Ovary (tissue), 9 donors: ENCODE data around the gene PRPS1. TPM values are rescaled to one million over a fixed set of nuclear protein-coding genes. Genes with fewer than 3 reads are reported as not detected.

ENCODE experiments used
- DNase-seq, 5 donors: peaks; one replicate each; pipeline ENCODE4 v3.0.0-alpha.2; 2019 to 2020
- H3K27ac ChIP-seq, 2 donors: fragments of 200-600 bp; one replicate each; pipeline versions ENCODE4 v1.5.1 to v1.8.0; 2019 to 2022
- H3K27me3 ChIP-seq: fragments of 200-600 bp; one replicate; pipeline ENCODE4 v1.8.0; 2022
- H3K36me3 ChIP-seq: fragments of 200-600 bp; sonication (generic); one replicate; pipeline ENCODE4 v1.5.1; 2019
- H3K4me1 ChIP-seq: one replicate; pipeline ENCODE4 v1.8.1; 2013; ENCODE audit warnings: mild to moderate bottlenecking, moderate library complexity; ENCODE audit not compliant: insufficient read depth
- H3K4me3 ChIP-seq: fragments of 200-600 bp; sonication (generic); one replicate; pipeline ENCODE4 v1.5.1; 2017
- H3K9me3 ChIP-seq, 2 donors: fragments of 200-600 bp in 1 of 2; sonication (generic) in 1 of 2; one replicate each; pipeline versions ENCODE4 v1.5.1 to v1.8.1; 2013 to 2019; ENCODE audit warnings: mild to moderate bottlenecking in 1 of 2, moderate library complexity in 1 of 2
- EP300 ChIP-seq: sonication (generic); formaldehyde crosslinking; IDR thresholded peaks from one replicate; pipeline ENCODE4 v1.6.1; 2017; ENCODE audit warnings: antibody characterized with exemption
- POLR2A ChIP-seq: fragments of 450-650 bp; IDR thresholded peaks from one replicate; pipeline ENCODE4 v1.6.1; 2017; ENCODE audit warnings: antibody characterized with exemption, mild to moderate bottlenecking, moderate library complexity
- WGBS, 3 donors: extraction: QIAGEN DNeasy Blood & Tissue Kit in 1 of 3; methylation state at CpG; one replicate each; pipeline versions ENCODE4 v1.1.5 to v1.1.7; 2013 to 2017; 5-methylcytosine and 5-hydroxymethylcytosine counted together
- intact Hi-C, 4 donors: fragments of 100-400 bp; cut with DNase I; formaldehyde crosslinking; loops; one replicate each; pipeline versions ENCODE4 v1.11.0 to v1.15.1; 2022 to 2023
- polyA plus RNA-seq, 2 donors: library from polyadenylated mRNA; stranded (reverse); fragments of 200-250 nt in 1 of 2; fragments of 350-450 nt in 1 of 2; fragmentation: Illumina TruSeq in 1 of 2; extraction: RNeasy Lipid Tissue Mini Kit (QIAGEN cat#74804) in 1 of 2; gene quantifications; one replicate each; pipeline ENCODE4 v1.2.3, GENCODE V29; 2013 to 2014
- total RNA-seq, 7 donors: library from RNA; depleted of rRNA in 2 of 7; stranded (reverse); fragments of >200 nt in 2 of 7; fragmentation: NEBNext Ultra II Directional in 3 of 7; extraction: Animal tissue kit (Norgen Biotek cat#: 25700) in 3 of 7; gene quantifications; one replicate each; pipeline versions ENCODE4 v1.1.0 to v1.2.4, GENCODE V29; 2016 to 2023
- TF ChIP-seq, protein P1 (sequence below), 3 donors: fragments of 450-650 bp in 2 of 3; fragments of 200-600 bp in 1 of 3; IDR thresholded peaks; one replicate each; pipeline versions ENCODE4 v1.5.1 to v1.8.0; 2016 to 2022; ENCODE audit warnings: antibody characterized with exemption in 3 of 3, mild to moderate bottlenecking in 1 of 3
- donor health status: DM: no; HTN: no; CAD: no; lungs with moderate emphysema.
- donor health status: DM: no; HTN: no; CAD: no.
- donor health status: Bipolar disorder and iron deficiency.
- donor health status: DM: yes; HTN: yes; CAD: no.
- donor health status: DM: no; HTN: no; CAD: no.
- donor health status: DM: yes; HTN: yes; CAD: no.

PRPS1 gene
- total and polyA plus RNA-seq, 9 donors, result 19.6 to 72.3 (median 32.8) TPM

DNA sequence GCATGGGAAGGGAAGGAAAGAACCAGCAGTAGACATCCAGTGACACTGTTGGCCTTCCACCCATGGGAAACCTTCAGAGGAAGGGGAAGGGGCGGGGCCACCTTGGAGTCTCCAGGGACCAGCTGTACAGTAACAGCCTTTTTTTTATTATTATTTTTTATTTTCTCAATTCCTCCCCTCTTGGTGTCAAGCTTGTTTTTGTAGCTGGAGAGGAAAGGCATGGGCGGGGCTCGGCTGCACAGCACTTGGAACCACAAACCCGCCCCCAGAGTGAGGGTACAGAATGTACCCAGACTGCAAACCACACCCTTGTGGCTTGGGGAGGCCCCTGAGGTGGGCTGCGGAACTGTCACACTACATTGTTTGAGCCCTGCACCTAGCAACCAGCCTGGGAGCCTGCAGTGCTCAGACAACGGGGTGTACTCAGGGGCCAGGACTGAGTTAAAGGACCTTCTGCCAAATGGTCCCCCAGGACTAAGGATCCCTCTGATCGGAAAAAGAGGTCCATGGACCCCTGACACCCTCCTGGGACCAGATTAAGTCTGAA is 45.7 kb downstream of the PRPS1 start:
- Histone ChIP-seq H3K4me3 (peak overlapping the region; percentile 22), H3K27me3 (no peaks in the 10 kb centered on the region), H3K4me1 (peaks cover 2% of the 10 kb centered on the region), H3K36me3 (no peaks in the 10 kb centered on the region), H3K27ac (peak overlapping the region; percentile 66 to 76), H3K9me3 (no peaks in the 10 kb centered on the region)
- WGBS, 3 donors, result 41 to 48% (median 43%) methylated on average over 7 of the region's 7 CpGs
- intact Hi-C loops, result loop anchor here (2.0 to 5.0 kb wide), 3 partner anchors 43 to 103 kb away; partner anchors contain the start of genes NCBP2L (in 3 of the 4) and TSC22D3 (in 2 of the 4)
- peak; percentile 34 to 82 (median 63) for DNase-seq
- TF ChIP-seq POLR2A (peak; percentile 24), EP300 (peak; percentile 77)
- TF ChIP-seq, protein P1, sequence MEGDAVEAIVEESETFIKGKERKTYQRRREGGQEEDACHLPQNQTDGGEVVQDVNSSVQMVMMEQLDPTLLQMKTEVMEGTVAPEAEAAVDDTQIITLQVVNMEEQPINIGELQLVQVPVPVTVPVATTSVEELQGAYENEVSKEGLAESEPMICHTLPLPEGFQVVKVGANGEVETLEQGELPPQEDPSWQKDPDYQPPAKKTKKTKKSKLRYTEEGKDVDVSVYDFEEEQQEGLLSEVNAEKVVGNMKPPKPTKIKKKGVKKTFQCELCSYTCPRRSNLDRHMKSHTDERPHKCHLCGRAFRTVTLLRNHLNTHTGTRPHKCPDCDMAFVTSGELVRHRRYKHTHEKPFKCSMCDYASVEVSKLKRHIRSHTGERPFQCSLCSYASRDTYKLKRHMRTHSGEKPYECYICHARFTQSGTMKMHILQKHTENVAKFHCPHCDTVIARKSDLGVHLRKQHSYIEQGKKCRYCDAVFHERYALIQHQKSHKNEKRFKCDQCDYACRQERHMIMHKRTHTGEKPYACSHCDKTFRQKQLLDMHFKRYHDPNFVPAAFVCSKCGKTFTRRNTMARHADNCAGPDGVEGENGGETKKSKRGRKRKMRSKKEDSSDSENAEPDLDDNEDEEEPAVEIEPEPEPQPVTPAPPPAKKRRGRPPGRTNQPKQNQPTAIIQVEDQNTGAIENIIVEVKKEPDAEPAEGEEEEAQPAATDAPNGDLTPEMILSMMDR (IDR thresholded peaks at IDR 0.05), result no peak

DNA sequence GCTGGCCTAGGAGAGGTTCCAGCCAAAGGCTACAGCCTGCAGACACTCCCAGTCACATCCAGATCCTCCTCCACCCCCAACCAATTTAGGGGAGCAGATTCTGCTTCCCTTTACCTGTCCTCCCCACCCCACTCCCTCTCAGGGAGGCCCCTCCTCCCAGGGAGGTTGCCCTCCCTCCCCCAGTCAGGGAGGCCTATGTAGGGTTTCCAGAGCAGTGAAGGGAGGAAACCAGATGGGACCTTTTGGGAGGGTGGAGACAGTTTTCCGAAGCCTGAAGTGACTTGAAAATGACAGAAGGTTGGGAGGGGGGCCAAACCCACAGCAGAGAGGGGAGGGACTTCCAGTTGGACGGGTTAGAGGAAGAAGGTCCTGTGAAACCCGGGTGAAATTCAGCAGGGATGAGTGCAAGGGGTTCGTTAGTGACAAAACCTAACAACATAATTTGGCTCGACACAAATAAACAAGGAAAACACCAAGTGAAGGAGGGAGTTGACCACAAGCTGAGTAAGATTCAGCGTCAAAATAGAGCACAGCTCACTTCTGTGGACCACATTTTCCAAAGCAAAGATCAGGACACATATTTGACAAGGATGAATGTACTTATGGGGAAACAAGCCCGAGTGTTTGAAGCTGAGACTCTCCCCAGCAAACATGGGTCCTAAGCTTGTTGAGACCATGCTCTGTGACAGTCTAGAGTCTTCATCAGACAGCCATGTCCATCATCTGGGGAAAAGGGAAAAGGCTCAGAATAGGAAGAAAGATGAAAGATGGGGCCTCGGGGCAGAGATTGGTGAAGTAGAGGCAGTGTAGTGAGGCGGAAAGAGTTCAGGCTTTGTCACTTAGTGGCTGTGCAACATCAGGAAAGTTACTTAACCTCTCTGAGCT is 46.4 kb downstream of the PRPS1 start:
- H3K9me3 ChIP-seq, result no peaks in the 10 kb centered on the region
- no peaks in the 10 kb centered on the region for H3K27me3 ChIP-seq
- H3K36me3 ChIP-seq, result no peaks in the 10 kb centered on the region
- TF ChIP-seq EP300, result no peak
- no peak for TF ChIP-seq POLR2A
- TF ChIP-seq, protein P1 (IDR thresholded peaks at IDR 0.05), result no peak
- peaks cover 2% of the 10 kb centered on the region for H3K4me1 ChIP-seq
- intact Hi-C loops, result loop anchor here in 3 of 4 donors (2.0 to 5.0 kb wide), 3 partner anchors 38 to 103 kb away; partner anchors contain the start of genes NCBP2L (in 2 of the 3) and TSC22D3 (in 2 of the 3)
- peak overlapping the region; percentile 63 for H3K4me3 ChIP-seq
- peak overlapping the region; percentile 66 to 85 for H3K27ac ChIP-seq
- WGBS, 3 donors, result 36 to 51% (median 41%) methylated on average over 9 of the region's 9 CpGs
- DNase-seq, result peak in 4 of 5 donors; percentile 38 to 79 (median 56)

DNA sequence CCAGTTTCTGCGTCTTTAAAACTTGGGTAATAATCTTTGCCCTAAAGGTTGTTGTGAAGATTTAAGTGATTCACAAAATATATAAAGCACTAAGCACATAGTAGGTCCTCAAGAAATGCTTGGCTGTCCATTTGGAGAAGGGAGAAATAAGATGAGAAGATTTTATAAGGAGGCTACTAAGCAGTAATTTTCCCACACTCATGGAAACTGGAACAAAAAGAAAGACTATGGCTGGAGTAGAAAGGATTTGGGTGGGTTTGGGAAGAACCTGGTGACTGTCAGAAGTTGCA is 47.0 kb downstream of the PRPS1 start:
- WGBS, 3 donors, result 67 to 86% (median 79%) methylated on average over 1 of the region's 1 CpG
- Histone ChIP-seq H3K4me1 (peaks cover 2% of the 10 kb centered on the region), H3K27ac (peak overlapping the region; percentile 66 to 85), H3K27me3 (no peaks in the 10 kb centered on the region), H3K36me3 (no peaks in the 10 kb centered on the region), H3K4me3 (peak overlapping the region; percentile 63), H3K9me3 (no peaks in the 10 kb centered on the region)
- no peak for DNase-seq
- intact Hi-C loops, result loop anchor here in 2 of 4 donors (2.0 to 5.0 kb wide), 2 partner anchors 37 to 41 kb away; no protein-coding TSS in a partner anchor
- no peak for TF ChIP-seq EP300
- no peak for TF ChIP-seq POLR2A
- TF ChIP-seq, protein P1 (IDR thresholded peaks at IDR 0.05), result no peak

DNA sequence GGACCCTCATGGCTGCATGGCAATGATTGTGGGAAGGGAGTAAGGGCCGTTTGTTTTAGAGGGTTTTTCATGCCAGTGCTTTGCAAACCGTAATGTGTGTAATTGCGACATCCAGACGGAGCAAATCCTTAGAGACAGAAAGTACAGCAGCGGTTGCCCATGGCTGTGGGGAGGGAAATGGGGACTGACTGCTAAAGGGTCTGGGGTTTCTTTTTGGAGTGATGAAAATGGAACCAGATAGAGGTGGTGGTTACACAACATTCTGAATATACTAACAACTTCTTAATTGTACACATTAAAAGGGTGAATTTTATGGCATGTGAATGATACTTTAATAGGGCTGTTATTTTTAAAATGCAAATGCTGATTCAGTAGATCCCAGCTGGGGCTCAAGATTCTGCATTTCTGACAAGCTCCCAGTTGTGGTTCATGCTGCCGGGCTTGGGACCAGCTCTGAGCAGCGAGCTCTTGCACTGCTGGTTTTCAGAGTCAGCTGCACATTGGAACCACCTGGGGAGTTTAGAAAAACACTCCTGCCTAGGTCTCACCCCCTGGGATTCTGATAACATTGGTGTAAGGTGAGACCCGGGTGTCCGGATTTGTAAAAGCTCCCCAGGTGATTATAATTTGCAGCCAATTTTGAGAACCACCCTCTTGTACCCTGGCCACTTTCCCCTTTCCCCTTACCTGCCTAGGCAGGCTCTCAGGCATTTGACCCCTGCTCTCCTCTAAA is 47.7 kb downstream of the PRPS1 start:
- DNase-seq, result peak in 1 of 5 donors; percentile 56
- intact Hi-C loops, result loop anchor here in 3 of 4 donors (2.0 to 5.0 kb wide), 2 partner anchors 36 to 41 kb away; no protein-coding TSS in a partner anchor
- peak overlapping the region; percentile 63 for H3K4me3 ChIP-seq
- H3K27ac ChIP-seq, result peak overlapping the region; percentile 80 to 85
- no peaks in the 10 kb centered on the region for H3K9me3 ChIP-seq
- TF ChIP-seq, protein P1 (IDR thresholded peaks at IDR 0.05), result no peak
- TF ChIP-seq POLR2A (no peak), EP300 (no peak)
- H3K4me1 ChIP-seq, result peaks cover 2% of the 10 kb centered on the region
- no peaks in the 10 kb centered on the region for H3K36me3 ChIP-seq
- no peaks in the 10 kb centered on the region for H3K27me3 ChIP-seq
- 23 to 33% (median 32%) methylated on average over 9 of the region's 9 CpGs for WGBS, 3 donors
